GM23338 (cell line): ENCODE results near the gene PDE3A. TPM values are rescaled to one million over a fixed set of nuclear protein-coding genes. Genes with fewer than 3 reads are reported as not detected.

ENCODE experiments used
- ATAC-seq: fragments of 200-7000 bp; cut with Tn5 transposase; 3 replicates; pipeline ENCODE4 v1.9.1; 2020
- DNase-seq: peaks from one replicate; pipeline ENCODE4 v3.0.0-alpha.2; 2015; ENCODE audit warnings: low spot score
- H2AFZ ChIP-seq: fragments of 200-600 bp; sonication (generic); 2 replicates; pipeline ENCODE4 v1.8.0; 2016; ENCODE audit warnings: antibody characterized with exemption, mild to moderate bottlenecking, moderate library complexity
- H3F3A ChIP-seq: fragments of 200-600 bp; sonication (generic); replicated peaks from 2 replicates; pipeline ENCODE4 v1.8.0; 2017; ENCODE audit warnings: antibody characterized with exemption, mixed run types, low read depth
- H3K27ac ChIP-seq: fragments of 200-600 bp; sonication (generic); 2 replicates; pipeline ENCODE4 v1.6.1; 2016; ENCODE audit warnings: low read depth
- H3K27me3 ChIP-seq: fragments of 200-600 bp; sonication (generic); 2 replicates; pipeline ENCODE4 v1.8.0; 2016; ENCODE audit warnings: mild to moderate bottlenecking, mixed run types, moderate library complexity; ENCODE audit not compliant: insufficient read depth
- H3K36me3 ChIP-seq: fragments of 200-600 bp; sonication (generic); 2 replicates; pipeline ENCODE4 v1.8.0; 2016; ENCODE audit warnings: mild to moderate bottlenecking; ENCODE audit not compliant: insufficient read depth
- H3K4me1 ChIP-seq: fragments of 200-600 bp; sonication (generic); 2 replicates; pipeline ENCODE4 v1.8.0; 2016; ENCODE audit warnings: mild to moderate bottlenecking, moderate library complexity; ENCODE audit not compliant: insufficient read depth
- H3K4me2 ChIP-seq: fragments of 200-600 bp; sonication (generic); 2 replicates; pipeline ENCODE4 v1.7.1; 2017; ENCODE audit warnings: mixed run types
- H3K4me3 ChIP-seq: fragments of 200-600 bp; sonication (generic); 2 replicates; pipeline ENCODE4 v1.6.1; 2016; ENCODE audit warnings: mixed run types
- H3K79me2 ChIP-seq: fragments of 200-600 bp; sonication (generic); replicated peaks from 2 replicates; pipeline ENCODE4 v1.8.0; 2017; ENCODE audit warnings: mild to moderate bottlenecking; ENCODE audit not compliant: insufficient read depth
- H3K9me2 ChIP-seq: fragments of 200-600 bp; sonication (generic); 2 replicates; pipeline ENCODE4 v1.8.0; 2017; ENCODE audit not compliant: insufficient read depth
- H4K20me1 ChIP-seq: fragments of 200-600 bp; sonication (generic); replicated peaks from 2 replicates; pipeline ENCODE4 v1.8.0; 2017; ENCODE audit warnings: mild to moderate bottlenecking; ENCODE audit not compliant: insufficient read depth
- H3K27ac Mint-ChIP-seq: 2 replicates; pipeline ENCODE4 v1.8.0; 2020; ENCODE audit warnings: inconsistent platforms, mild to moderate bottlenecking, moderate library complexity, mixed read lengths
- H3K27me3 Mint-ChIP-seq: 3 replicates; pipeline ENCODE4 v1.8.0; 2022; ENCODE audit warnings: low read depth, mild to moderate bottlenecking, moderate library complexity, mixed read lengths, inconsistent platforms; ENCODE audit not compliant: insufficient read depth, poor library complexity
- H3K36me3 Mint-ChIP-seq: 3 replicates; pipeline ENCODE4 v1.8.0; 2021; ENCODE audit warnings: low read depth, mild to moderate bottlenecking, inconsistent platforms, moderate library complexity, mixed read lengths
- H3K4me1 Mint-ChIP-seq: 3 replicates; pipeline ENCODE4 v1.8.0; 2020; ENCODE audit warnings: mild to moderate bottlenecking, inconsistent platforms, mixed read lengths
- H3K4me3 Mint-ChIP-seq: 3 replicates; pipeline ENCODE4 v1.8.0; 2021; ENCODE audit warnings: moderate library complexity, mild to moderate bottlenecking, inconsistent platforms, mixed read lengths
- H3K9me3 Mint-ChIP-seq: 3 replicates; pipeline ENCODE4 v1.8.0; 2020; ENCODE audit warnings: moderate library complexity, mild to moderate bottlenecking, inconsistent platforms, mixed read lengths
- CTCF ChIP-seq, 2 experiments: fragments of 200-600 bp in 1 of 2; sonication (generic) in 1 of 2; conservative IDR thresholded peaks; 2 replicates each; pipeline versions ENCODE4 v1.5.1 to v1.6.1; 2016 to 2017; ENCODE audit warnings: antibody characterized with exemption in 2 of 2, low read depth in 2 of 2, mild to moderate bottlenecking in 2 of 2, moderate library complexity in 1 of 2
- EZH2phosphoT487 ChIP-seq: fragments of 200-600 bp; sonication (generic); IDR thresholded peaks from one replicate; pipeline ENCODE4 v1.8.1; 2018; ENCODE audit warnings: antibody characterized with exemption; ENCODE audit not compliant: unreplicated experiment
- POLR2AphosphoS5 ChIP-seq: IDR thresholded peaks from 2 replicates; pipeline ENCODE4 v1.6.1; 2016; ENCODE audit warnings: antibody characterized with exemption, low read depth
- REST ChIP-seq: IDR thresholded peaks from one replicate; pipeline ENCODE4 v1.6.1; 2018; ENCODE audit warnings: antibody characterized with exemption; ENCODE audit not compliant: unreplicated experiment
- ZNF331 ChIP-seq: fragments of 250-450 bp; sonication (Bioruptor Pico); IDR thresholded peaks from 2 replicates; pipeline ENCODE4 v1.5.0; 2020; ENCODE audit warnings: low read depth, mild to moderate bottlenecking, moderate library complexity
- polyA plus RNA-seq: library from polyadenylated mRNA; unstranded; fragments of >200 nt; fragmentation: Nextera tagmentation; extraction: Ambion mirVana; gene quantifications from 2 replicates; pipeline ENCODE4 v1.2.1, GENCODE V29; 2016
- total RNA-seq: library from RNA; depleted of rRNA; stranded (reverse); fragments of >200 nt; shearing (Covaris generic); gene quantifications from 2 replicates; pipeline ENCODE4 v1.2.3, GENCODE V29; 2014
- TF ChIP-seq, protein P1 (sequence below): IDR thresholded peaks from 2 replicates; pipeline ENCODE4 v1.6.1; 2016; ENCODE audit warnings: antibody characterized with exemption

PDE3A gene
- total and polyA plus RNA-seq, 2 experiments from 2014 or later, result 2.7 to 9.2 TPM

DNA sequence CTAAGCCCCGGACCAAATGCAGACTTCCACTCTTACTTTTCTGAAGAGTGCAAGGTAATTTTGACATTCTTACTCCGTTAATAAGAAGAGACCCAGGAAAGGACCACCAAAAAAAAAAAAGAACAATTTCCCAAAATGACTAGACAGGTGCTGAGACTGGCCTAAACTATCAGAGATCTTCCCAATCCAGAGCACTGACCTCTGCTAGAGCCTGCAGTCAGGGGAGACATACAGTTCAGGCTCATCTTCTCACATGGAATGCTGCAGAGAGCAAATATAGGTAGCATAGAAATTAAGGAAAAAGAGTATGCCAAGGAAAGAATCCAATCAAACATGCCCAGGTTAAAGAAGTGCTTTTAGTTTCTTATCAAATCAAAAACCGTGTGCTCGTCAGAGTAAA is 177.9 kb downstream of the PDE3A start:
- Mint-ChIP-seq H3K27me3 (peaks cover under 1% of the 10 kb centered on the region), H3K27ac (no peak overlapping the region), H3K9me3 (no peaks in the 10 kb centered on the region), H3K4me3 (no peak overlapping the region), H3K4me1 (peaks cover 7% of the 10 kb centered on the region; the same call in 2 of the 3 replicates), H3K36me3 (peaks cover under 1% of the 10 kb centered on the region; the same call in 2 of the 3 replicates)
- Histone ChIP-seq H3K4me3 (no peak overlapping the region), H3K27ac (no peak overlapping the region), H3F3A (no peaks in the 10 kb centered on the region), H3K4me2 (no peak overlapping the region), H3K9me2 (no peaks in the 10 kb centered on the region), H3K4me1 (no peaks in the 10 kb centered on the region), H3K36me3 (no peaks in the 10 kb centered on the region), H4K20me1 (no peaks in the 10 kb centered on the region), H2AFZ (no peak overlapping the region), H3K27me3 (no peaks in the 10 kb centered on the region), H3K79me2 (no peaks in the 10 kb centered on the region)
- ATAC-seq, result no peak
- no peak for TF ChIP-seq POLR2AphosphoS5
- TF ChIP-seq ZNF331 (CRISPR knock-in tag), result no peak
- DNase-seq, result no peak

DNA sequence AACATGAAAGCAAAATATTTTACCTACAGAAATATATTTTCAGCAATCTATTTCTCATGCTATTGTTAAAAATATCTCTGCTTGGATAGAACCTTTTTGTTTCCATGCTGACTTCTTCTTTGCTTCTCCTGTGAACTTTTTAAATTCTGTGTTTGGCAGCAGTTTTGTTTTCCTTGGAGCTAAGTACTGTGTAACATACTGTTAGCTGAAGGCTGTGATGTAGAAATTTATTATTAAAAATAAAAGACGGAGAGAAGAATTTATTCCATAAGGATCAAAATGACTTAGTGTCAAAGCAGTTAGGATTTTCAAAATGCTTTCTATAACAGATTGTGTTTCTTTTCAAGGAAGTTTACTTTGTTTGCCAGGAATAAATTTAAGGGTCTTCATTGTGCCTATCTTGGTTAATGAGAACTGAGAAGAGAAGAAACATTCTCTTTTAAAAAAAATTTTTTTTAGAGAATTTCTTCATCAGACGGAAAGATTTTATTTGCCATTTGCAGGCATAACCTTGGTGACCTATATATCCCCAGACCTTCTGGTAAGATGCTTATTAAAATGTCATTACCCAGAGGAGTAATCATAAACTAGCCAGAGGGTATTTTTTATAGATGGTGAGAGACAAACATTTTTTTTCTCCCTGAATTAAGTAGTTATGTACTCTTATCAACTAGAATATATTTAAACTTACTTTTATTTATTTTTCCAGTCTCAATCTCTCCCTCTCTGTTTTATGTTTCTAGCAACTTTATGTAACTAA is 179.7 kb downstream of the PDE3A start:
- no peaks in the 10 kb centered on the region for H3K27me3 ChIP-seq
- no peaks in the 10 kb centered on the region for H3F3A ChIP-seq
- no peaks in the 10 kb centered on the region for H4K20me1 ChIP-seq
- H3K4me3 Mint-ChIP-seq, result no peak overlapping the region
- TF ChIP-seq EZH2phosphoT487 (no peak), CTCF (conservative IDR thresholded peaks at IDR 0.05; ENCODE audit: low read depth in 2 of 2) (no peak)
- TF ChIP-seq, protein P1, sequence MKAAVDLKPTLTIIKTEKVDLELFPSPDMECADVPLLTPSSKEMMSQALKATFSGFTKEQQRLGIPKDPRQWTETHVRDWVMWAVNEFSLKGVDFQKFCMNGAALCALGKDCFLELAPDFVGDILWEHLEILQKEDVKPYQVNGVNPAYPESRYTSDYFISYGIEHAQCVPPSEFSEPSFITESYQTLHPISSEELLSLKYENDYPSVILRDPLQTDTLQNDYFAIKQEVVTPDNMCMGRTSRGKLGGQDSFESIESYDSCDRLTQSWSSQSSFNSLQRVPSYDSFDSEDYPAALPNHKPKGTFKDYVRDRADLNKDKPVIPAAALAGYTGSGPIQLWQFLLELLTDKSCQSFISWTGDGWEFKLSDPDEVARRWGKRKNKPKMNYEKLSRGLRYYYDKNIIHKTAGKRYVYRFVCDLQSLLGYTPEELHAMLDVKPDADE, result no peak
- no peak overlapping the region for H2AFZ ChIP-seq
- no peak for ATAC-seq
- no peak overlapping the region for H3K27ac Mint-ChIP-seq
- no peaks in the 10 kb centered on the region for H3K9me2 ChIP-seq
- no peak overlapping the region for H3K4me3 ChIP-seq
- no peaks in the 10 kb centered on the region for H3K4me1 ChIP-seq
- peaks cover 8% of the 10 kb centered on the region for H3K36me3 Mint-ChIP-seq
- peaks cover 7% of the 10 kb centered on the region; the same call in 2 of the 3 replicates for H3K4me1 Mint-ChIP-seq
- no peaks in the 10 kb centered on the region for H3K79me2 ChIP-seq
- H3K36me3 ChIP-seq, result no peaks in the 10 kb centered on the region
- peaks cover 3% of the 10 kb centered on the region for H3K27me3 Mint-ChIP-seq
- no peak overlapping the region for H3K27ac ChIP-seq
- H3K9me3 Mint-ChIP-seq, result peaks cover 7% of the 10 kb centered on the region; the same call in 2 of the 3 replicates
- no peak for DNase-seq
- no peak overlapping the region for H3K4me2 ChIP-seq

- Mint-ChIP-seq H3K4me3 (no peak overlapping the region), H3K4me1 (peaks cover 7% of the 10 kb centered on the region; the same call in 2 of the 3 replicates), H3K9me3 (peaks cover 7% of the 10 kb centered on the region; the same call in 2 of the 3 replicates), H3K36me3 (peaks cover 8% of the 10 kb centered on the region), H3K27me3 (peaks cover 3% of the 10 kb centered on the region), H3K27ac (no peak overlapping the region; the same call in 1 of the 2 replicates)
- Histone ChIP-seq H4K20me1 (no peaks in the 10 kb centered on the region), H3F3A (no peaks in the 10 kb centered on the region), H3K36me3 (no peaks in the 10 kb centered on the region), H3K4me3 (no peak overlapping the region), H3K27me3 (no peaks in the 10 kb centered on the region), H3K4me2 (no peak overlapping the region), H3K4me1 (no peaks in the 10 kb centered on the region), H2AFZ (no peak overlapping the region), H3K27ac (no peak overlapping the region), H3K9me2 (no peaks in the 10 kb centered on the region), H3K79me2 (no peaks in the 10 kb centered on the region)
- ATAC-seq (no peak), DNase-seq (no peak)
- TF ChIP-seq REST (no peak), POLR2AphosphoS5 (no peak)
Measured at GRCh38 chr12:20548611-20549010, 180.3 kb downstream of the PDE3A start.
